Subcutaneous adipose tissue (tissue), 4 donors: ENCODE measurements around the gene TBC1D13. TPM values are rescaled to one million over a fixed set of nuclear protein-coding genes. Genes with fewer than 3 reads are reported as not detected.

Experiments
- total RNA-seq, 4 donors: library from RNA; depleted of rRNA; stranded (reverse); fragments of >200 nt; gene quantifications; one replicate each; pipeline ENCODE4 v1.1.0, GENCODE V29; 2016
- TF ChIP-seq, protein P1 (sequence below): fragments of 450-650 bp; IDR thresholded peaks from one replicate; pipeline ENCODE4 v1.5.1; 2016; ENCODE audit warnings: low read depth, mild to moderate bottlenecking, control low read depth, antibody characterized with exemption, moderate library complexity

TBC1D13 gene
- total RNA-seq, 4 donors from 2014 or later, result 9.0 to 27.9 (median 12.4) TPM

DNA sequence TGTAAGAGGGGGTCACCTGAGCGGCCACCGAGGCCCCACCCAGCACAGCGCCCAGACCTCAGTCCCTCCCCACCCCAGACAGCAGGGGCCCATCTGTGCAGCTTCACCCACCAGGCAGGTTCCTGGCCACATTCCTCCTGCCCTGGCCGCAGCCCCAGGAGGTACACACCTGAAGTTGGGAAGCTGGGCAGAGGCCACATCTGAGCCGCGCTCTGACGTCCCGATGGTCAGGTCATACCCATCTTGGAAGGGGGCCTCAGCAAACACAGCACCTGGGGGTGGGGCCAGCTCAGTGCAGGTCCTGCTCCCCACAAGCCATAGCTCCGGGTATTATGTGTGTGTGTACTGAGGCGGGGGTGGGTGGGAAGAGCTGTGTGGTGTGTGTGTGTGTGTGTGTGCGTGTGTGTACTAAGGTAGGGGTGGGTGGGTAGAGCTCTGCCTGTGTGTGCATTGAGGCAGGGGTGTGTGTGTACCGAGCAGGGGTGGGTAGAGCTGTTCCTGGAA, 36.9 kb downstream of the TBC1D13 start:
- TF ChIP-seq, protein P1, sequence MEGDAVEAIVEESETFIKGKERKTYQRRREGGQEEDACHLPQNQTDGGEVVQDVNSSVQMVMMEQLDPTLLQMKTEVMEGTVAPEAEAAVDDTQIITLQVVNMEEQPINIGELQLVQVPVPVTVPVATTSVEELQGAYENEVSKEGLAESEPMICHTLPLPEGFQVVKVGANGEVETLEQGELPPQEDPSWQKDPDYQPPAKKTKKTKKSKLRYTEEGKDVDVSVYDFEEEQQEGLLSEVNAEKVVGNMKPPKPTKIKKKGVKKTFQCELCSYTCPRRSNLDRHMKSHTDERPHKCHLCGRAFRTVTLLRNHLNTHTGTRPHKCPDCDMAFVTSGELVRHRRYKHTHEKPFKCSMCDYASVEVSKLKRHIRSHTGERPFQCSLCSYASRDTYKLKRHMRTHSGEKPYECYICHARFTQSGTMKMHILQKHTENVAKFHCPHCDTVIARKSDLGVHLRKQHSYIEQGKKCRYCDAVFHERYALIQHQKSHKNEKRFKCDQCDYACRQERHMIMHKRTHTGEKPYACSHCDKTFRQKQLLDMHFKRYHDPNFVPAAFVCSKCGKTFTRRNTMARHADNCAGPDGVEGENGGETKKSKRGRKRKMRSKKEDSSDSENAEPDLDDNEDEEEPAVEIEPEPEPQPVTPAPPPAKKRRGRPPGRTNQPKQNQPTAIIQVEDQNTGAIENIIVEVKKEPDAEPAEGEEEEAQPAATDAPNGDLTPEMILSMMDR, result no peak

DNA sequence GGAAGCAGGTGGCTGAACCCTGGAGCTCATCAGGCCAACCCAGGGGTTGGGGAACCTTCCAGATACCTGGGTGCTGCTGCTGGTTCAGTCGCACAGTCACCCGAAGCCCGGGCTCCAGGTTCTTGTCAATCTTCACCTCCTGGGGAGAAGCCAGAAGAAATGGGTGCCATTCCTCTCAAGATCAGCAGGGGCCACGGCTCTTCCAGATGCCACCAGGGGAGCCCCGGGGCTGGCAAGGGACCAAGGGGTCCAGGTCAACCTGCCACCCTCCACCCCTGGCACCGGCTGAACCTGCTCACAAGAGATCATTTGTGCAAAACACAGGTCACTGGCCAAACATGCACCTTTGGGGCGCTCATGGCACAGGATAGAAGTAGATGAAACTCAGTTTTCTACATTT, 37.9 kb downstream of the TBC1D13 start:
- TF ChIP-seq, protein P1, result no peak

DNA sequence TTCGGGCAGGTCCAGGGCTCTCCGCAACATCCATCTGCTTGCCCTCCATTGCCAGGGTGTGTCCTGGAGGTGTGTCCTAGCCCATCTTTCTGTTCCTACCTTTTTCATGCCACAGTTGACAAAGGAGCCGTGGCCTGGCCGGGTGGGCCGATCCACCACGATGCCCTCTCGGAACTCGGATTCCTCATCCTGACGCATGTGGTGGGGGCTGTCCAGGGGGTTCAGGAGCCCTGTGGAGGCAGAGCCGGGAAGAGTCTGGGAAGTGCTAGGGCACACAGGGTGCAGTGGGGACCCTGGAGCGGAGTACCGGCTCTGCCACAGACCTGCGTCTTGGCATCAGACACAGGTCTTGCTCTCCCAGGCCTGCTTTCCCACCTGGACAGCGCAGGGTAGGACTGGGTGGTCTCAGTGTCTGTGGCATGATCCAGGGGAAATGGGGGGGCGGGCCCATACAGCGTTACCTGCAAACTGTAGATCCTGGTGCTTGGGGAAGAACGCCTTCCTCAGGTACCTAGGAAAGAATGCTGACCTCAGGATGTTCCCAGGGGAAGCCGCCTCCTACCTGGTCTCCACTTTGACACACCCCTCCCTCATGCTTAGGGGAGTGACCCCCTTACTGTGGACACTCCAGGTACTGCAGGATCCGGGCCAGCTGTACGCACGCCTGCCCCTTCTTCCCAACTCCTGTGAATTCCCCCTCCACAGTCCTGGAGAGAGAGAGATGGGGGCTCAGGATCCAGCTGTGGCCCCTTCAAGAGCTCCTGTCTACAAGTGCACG, 39.1 kb downstream of the TBC1D13 start:
- TF ChIP-seq, protein P1, result no peak

DNA sequence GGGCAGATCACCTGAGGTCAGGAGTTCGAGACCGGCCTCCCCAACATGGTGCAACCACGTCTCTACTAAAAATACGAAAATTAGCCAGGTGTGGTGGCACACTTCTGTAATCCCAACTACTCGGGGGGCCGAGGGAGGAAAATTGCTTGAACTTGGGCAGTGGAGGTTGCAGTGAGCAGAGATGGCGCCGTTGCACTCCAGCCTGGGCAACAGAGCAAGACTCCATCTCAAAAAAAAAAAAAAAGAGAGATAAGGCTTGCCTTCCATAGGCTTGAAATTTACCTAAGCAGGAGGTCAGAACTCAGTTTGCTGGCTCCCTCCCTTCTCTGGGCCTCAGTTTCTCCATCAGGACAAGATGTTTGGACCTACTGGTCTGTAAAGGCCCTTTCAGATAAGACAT, 41.2 kb downstream of the TBC1D13 start:
- TF ChIP-seq, protein P1, result no peak

DNA sequence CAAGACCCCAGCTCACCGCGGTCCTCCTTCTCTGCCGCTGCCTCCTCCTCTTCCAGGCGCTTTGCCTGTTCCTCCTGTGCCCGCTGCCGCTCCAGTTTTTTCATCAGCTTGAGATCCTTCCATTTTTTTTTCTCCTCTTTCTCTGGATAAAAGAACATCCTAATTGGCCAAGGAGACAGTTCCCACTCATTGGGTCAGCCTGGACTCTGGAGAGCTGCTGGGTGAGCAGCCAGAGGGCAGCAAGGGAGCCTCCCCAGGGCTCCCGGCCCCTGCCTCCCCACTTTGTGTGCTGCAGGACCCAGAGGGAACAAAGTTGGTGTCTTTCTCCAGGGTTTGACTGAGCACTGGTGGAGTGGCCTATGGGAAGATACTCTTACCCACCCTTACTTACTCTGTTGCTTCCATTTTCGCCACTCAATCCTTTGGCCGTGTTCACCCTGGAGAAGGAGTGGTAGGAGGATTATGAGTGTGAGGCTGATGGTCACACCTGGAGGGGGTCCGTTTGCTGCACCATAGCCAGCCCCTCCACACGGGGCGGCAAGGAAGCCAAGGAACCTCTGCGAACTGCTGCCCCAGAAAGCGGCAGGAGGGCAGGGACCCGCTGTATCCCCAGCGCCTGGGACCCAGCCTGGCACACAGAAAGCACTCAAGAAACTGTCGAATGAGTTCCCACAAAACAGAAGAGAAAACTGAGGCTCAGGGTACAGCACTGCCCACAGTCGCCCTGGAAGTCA, 41.8 kb downstream of the TBC1D13 start:
- TF ChIP-seq, protein P1, result no peak

DNA sequence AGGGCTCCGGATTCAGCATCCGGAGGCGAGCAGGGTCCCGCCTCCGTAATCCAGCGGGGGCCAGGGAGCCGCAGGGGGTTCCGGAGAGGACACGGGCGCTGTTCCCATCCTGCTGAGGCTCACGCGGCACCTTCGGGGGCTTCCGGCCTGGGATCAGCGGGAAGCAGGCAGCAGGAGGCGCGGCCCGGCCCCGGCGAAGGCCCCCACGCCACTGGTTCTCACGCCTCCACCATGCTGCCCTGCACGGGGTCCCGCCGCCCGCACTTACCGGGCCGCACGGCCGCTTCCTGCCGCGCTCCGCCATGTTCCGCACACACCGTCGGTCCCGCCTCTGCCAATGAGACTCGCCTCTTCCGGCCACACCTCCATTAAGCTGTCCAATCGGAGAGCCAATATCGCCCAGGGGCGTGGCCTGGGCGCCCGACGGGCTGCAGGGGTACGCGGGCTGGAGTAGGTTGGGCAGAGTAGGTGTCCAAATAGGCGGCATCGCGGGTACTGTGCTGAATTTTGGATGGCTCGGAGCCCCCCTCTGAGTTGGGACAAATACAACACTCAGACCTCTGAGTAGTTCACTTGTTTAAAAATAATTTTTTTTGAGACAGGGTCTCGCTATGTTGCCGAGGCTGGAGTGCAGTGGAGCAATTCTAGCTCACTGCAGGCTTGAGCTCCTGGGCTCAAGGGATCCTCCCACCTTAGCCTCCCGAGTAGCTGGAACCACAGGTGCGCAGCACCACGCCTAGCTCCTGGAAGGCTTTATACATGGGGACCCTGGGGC, 42.6 kb downstream of the TBC1D13 start, which contains the start of gene SPOUT1:
SPOUT1 (minus strand) TSS at position 318 of the 775 bp plus-strand sequence; CDS start at position 304, 14 bp downstream.
- TF ChIP-seq, protein P1, result no peak
